ENCODE measurements around the gene ARID1B. TPM values are rescaled to one million over a fixed set of nuclear protein-coding genes. Genes with fewer than 3 reads are reported as not detected.

Gene ARID1B
- total RNA-seq, 1 donor from 2014 or later: 18.5 TPM

GRCh38 chr6:157259443-157259842, 482.3 kb downstream of the ARID1B start:
- no peak for TF ChIP-seq CTCF (conservative IDR thresholded peaks at IDR 0.05; ENCODE audit: low read depth, low read length)
- H3K4me3 ChIP-seq (ENCODE audit: low read depth, low read length): no peak overlapping the region
- DNase-seq (ENCODE audit: low read depth): no peak

Data from epithelial cell of proximal tubule (primary cell).